Measurements from ENCODE around the gene PARP6. TPM values are rescaled to one million over a fixed set of nuclear protein-coding genes. Genes with fewer than 3 reads are reported as not detected.

PARP6 gene
- total and polyA plus RNA-seq, 9 of the 15 experiments (the other 6 are each of a cell fraction or from before 2014, with no cell fraction given): 14.8 to 83.2 (median 28.3) TPM

- TF ChIP-seq CHAMP1 (IDR thresholded peaks at IDR 0.05): no peak
- TF ChIP-seq, protein P1, sequence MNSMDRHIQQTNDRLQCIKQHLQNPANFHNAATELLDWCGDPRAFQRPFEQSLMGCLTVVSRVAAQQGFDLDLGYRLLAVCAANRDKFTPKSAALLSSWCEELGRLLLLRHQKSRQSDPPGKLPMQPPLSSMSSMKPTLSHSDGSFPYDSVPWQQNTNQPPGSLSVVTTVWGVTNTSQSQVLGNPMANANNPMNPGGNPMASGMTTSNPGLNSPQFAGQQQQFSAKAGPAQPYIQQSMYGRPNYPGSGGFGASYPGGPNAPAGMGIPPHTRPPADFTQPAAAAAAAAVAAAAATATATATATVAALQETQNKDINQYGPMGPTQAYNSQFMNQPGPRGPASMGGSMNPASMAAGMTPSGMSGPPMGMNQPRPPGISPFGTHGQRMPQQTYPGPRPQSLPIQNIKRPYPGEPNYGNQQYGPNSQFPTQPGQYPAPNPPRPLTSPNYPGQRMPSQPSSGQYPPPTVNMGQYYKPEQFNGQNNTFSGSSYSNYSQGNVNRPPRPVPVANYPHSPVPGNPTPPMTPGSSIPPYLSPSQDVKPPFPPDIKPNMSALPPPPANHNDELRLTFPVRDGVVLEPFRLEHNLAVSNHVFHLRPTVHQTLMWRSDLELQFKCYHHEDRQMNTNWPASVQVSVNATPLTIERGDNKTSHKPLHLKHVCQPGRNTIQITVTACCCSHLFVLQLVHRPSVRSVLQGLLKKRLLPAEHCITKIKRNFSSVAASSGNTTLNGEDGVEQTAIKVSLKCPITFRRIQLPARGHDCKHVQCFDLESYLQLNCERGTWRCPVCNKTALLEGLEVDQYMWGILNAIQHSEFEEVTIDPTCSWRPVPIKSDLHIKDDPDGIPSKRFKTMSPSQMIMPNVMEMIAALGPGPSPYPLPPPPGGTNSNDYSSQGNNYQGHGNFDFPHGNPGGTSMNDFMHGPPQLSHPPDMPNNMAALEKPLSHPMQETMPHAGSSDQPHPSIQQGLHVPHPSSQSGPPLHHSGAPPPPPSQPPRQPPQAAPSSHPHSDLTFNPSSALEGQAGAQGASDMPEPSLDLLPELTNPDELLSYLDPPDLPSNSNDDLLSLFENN (IDR thresholded peaks at IDR 0.05; ENCODE audit: low read depth in 2 of 2, low read length in 2 of 2): peak in 1 of 2 experiments; percentile 75; a peak in 2 of 4 replicates
- TF ChIP-seq TEAD4 (IDR thresholded peaks at IDR 0.05; ENCODE audit: low read length): peak; percentile 94
- no peak for TF ChIP-seq TEAD4 (CRISPR knock-in tag; IDR thresholded peaks at IDR 0.05; ENCODE audit: borderline replicate concordance)
- peak; percentile 42; the same call in 1 of the 2 replicates for TF ChIP-seq ATF7 (IDR thresholded peaks at IDR 0.05)
- TF ChIP-seq ZNF232 (CRISPR knock-in tag; IDR thresholded peaks at IDR 0.05): no peak
- TF ChIP-seq, protein P2, sequence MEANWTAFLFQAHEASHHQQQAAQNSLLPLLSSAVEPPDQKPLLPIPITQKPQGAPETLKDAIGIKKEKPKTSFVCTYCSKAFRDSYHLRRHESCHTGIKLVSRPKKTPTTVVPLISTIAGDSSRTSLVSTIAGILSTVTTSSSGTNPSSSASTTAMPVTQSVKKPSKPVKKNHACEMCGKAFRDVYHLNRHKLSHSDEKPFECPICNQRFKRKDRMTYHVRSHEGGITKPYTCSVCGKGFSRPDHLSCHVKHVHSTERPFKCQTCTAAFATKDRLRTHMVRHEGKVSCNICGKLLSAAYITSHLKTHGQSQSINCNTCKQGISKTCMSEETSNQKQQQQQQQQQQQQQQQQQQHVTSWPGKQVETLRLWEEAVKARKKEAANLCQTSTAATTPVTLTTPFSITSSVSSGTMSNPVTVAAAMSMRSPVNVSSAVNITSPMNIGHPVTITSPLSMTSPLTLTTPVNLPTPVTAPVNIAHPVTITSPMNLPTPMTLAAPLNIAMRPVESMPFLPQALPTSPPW (CRISPR knock-in tag; IDR thresholded peaks at IDR 0.05): peak; percentile 46; the same call in 1 of the 2 replicates
- TF ChIP-seq ARNT (IDR thresholded peaks at IDR 0.05): peak in 1 of 2 experiments; percentile 59; a peak in 1 of 4 replicates
- TF ChIP-seq FOXK2 (conservative IDR thresholded peaks at IDR 0.05 in 1 of 2, IDR thresholded peaks at IDR 0.05 in 1 of 2; ENCODE audit: low read depth in 2 of 2): 0 out of 4 replicates have a peak, but pooled peaks have one; percentile 28 to 29
- TF ChIP-seq MTA2 (IDR thresholded peaks at IDR 0.05; ENCODE audit: low read depth): peak; percentile 87
- TF ChIP-seq DACH1 (IDR thresholded peaks at IDR 0.05; ENCODE audit: partially characterized antibody): peak; percentile 84
- TF ChIP-seq MAFG (tag; conservative IDR thresholded peaks at IDR 0.05): peak; percentile 22; the same call in 1 of the 2 replicates
- peak; percentile 34; the same call in 1 of the 2 replicates for TF ChIP-seq SMARCC2 (IDR thresholded peaks at IDR 0.05; ENCODE audit: low read depth)
- no peak for TF ChIP-seq AFF4 (CRISPR knock-in tag; IDR thresholded peaks at IDR 0.05)
- TF ChIP-seq SMARCA4 (IDR thresholded peaks at IDR 0.05): peak; percentile 92
- TF ChIP-seq TCF7 (IDR thresholded peaks at IDR 0.05; ENCODE audit: borderline replicate concordance): peak; percentile 57; the same call in 1 of the 2 replicates
- 0 out of 2 replicates have a peak, but pooled peaks have one; percentile 17 for TF ChIP-seq KLF1 (tag; IDR thresholded peaks at IDR 0.05)
These were observed 40.4 kb downstream of the PARP6 start (continued) for GRCh38 chr15:72231833-72232478.
